Stomach smooth muscle (tissue), 2 donors: ENCODE results near the gene TRIM43.
"Not testable (repeated sequence)": the region's sequence is repeated elsewhere in the genome, so short reads cannot be mapped to it uniquely, and the experiment has no call there.

Experiments
- H3K27ac ChIP-seq: one replicate; pipeline ENCODE4 v1.7.0; 2013; ENCODE audit warnings: mild to moderate bottlenecking, low read length, inconsistent platforms
- H3K27me3 ChIP-seq, 2 donors: one replicate each; pipeline ENCODE4 v1.7.0; 2013; ENCODE audit warnings: low read length in 2 of 2; ENCODE audit not compliant: insufficient read depth in 2 of 2, control insufficient read depth in 1 of 2
- H3K36me3 ChIP-seq, 2 donors: one replicate each; pipeline ENCODE4 v1.7.0; 2013; ENCODE audit warnings: low read length in 2 of 2; ENCODE audit not compliant: control insufficient read depth in 2 of 2, insufficient read depth in 2 of 2
- H3K4me1 ChIP-seq: one replicate; pipeline ENCODE4 v1.7.0; 2013; ENCODE audit warnings: low read length; ENCODE audit not compliant: control insufficient read depth, insufficient read depth
- H3K4me3 ChIP-seq, 2 donors: one replicate each; pipeline ENCODE4 v1.7.0; 2013; ENCODE audit warnings: low read length in 2 of 2
- H3K9ac ChIP-seq, 2 donors: one replicate each; pipeline ENCODE4 v1.7.0; 2013; ENCODE audit warnings: low read length in 2 of 2, mild to moderate bottlenecking in 1 of 2
- H3K9me3 ChIP-seq, 2 donors: one replicate each; pipeline ENCODE4 v1.7.0; 2013; ENCODE audit warnings: low read length in 2 of 2; ENCODE audit not compliant: control insufficient read depth in 2 of 2
- donor health status: healthy.
- donor health status: Pancreatic carcinoma.

The TRIM43 gene

DNA sequence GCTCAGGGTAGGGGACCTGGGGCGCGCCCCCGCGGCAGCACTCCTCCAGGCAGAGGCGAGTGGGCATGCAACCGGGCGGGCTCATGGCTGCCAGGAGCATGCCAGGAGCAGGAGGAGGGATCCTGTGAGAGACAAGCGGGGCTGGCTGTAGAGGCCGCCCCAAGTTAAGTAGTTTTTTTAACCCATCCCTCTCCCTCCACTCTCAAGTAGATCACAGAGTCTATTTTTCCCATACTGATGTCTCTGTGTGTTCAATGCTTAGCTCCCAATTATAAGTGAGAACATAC is 49.4 kb downstream of the TRIM43 start:
- not testable (repeated sequence) for H3K9me3 ChIP-seq, H3K9ac ChIP-seq, H3K36me3 ChIP-seq, H3K4me3 ChIP-seq, H3K4me1 ChIP-seq, H3K27ac ChIP-seq, H3K27me3 ChIP-seq

DNA sequence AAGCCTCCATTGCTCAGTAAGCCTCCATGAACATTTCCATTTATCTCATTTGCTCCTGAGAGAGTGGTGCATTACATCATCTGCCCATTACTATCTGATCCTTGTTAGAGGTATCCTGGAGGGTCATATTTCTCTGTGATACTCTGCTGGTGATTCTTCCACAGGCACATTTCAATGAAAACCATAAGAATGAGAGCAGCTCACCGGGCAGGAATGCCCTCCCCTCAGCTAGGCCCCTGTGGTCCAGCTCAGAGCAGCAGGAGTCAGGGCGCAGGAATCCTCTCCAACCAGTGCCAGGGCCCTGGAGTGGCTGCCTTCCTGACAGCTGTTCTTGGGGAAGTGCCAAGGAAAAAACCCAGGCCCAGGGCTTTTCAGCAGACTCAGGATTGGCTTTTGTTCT is 50.0 kb downstream of the TRIM43 start:
- H3K27ac ChIP-seq, H3K9me3 ChIP-seq, H3K27me3 ChIP-seq, H3K9ac ChIP-seq, H3K36me3 ChIP-seq, H3K4me1 ChIP-seq, H3K4me3 ChIP-seq: not testable (repeated sequence)

DNA sequence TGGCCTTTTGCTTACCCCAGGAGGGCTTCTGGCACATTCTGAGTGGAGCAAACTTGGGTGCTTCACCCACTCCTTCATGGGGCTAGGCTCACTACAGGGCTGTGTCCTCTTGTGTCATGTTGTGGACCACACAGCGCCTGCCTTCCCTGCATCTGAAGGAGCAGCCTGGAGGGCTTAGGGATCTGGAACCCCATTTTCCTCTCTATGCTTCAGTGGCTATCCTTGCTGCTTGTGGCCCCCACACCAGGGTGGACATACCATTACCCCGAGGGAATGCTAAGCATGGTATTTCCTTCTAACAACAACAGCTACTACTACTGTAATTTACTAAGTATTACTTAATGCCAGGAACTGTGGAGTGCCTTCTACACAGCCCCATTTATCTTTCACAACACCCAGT is 50.6 kb downstream of the TRIM43 start:
- H3K27ac ChIP-seq = not testable (repeated sequence)

DNA sequence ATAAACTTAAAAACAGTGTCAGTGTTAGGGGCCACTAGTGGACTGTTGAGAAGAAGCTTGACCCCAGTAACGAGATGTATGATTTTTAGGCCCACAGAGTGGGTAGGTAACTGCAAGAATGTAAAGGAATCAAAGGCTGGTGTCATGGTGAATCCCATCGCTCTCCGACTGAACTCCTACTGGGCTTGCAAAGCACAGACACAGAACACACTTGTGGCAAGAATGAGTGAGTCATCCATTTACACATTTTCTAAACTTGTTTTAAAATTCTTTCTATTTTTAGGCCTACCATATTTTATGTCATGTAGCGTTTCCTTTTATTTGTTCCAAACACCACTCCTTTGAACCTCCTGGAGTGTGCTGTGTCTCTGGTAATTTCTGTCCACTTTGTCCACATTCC is 51.1 kb downstream of the TRIM43 start:
- not testable (repeated sequence) for H3K9me3 ChIP-seq, H3K27me3 ChIP-seq, H3K27ac ChIP-seq, H3K9ac ChIP-seq, H3K36me3 ChIP-seq, H3K4me1 ChIP-seq, H3K4me3 ChIP-seq

More for the DNA sequence above, 50.6 kb downstream of the TRIM43 start:
- not testable (repeated sequence) for H3K36me3 ChIP-seq, H3K4me1 ChIP-seq, H3K9me3 ChIP-seq, H3K4me3 ChIP-seq, H3K9ac ChIP-seq, H3K27me3 ChIP-seq

DNA sequence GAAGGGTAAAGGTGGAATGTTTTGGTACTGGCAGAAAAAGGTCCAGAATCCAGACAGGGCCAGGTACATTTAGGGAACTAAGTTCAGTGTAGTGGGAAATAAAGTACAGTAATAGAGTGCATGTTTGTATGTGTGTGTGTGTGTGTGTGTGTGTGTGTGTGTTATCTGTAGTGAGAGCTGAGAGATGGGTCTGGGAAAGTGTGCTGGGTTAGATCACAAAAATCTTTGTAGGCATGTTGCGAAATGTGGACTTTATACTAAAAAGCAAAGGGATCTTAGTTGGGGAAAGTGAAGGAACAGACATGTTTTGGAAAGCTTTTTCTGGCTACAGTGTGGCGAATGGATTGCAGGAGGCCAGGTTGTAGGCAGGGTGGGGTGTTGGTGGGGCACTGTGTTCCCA is 53.5 kb downstream of the TRIM43 start:
- H3K9me3 ChIP-seq, H3K4me1 ChIP-seq, H3K27ac ChIP-seq, H3K27me3 ChIP-seq, H3K4me3 ChIP-seq, H3K9ac ChIP-seq, H3K36me3 ChIP-seq: not testable (repeated sequence)

DNA sequence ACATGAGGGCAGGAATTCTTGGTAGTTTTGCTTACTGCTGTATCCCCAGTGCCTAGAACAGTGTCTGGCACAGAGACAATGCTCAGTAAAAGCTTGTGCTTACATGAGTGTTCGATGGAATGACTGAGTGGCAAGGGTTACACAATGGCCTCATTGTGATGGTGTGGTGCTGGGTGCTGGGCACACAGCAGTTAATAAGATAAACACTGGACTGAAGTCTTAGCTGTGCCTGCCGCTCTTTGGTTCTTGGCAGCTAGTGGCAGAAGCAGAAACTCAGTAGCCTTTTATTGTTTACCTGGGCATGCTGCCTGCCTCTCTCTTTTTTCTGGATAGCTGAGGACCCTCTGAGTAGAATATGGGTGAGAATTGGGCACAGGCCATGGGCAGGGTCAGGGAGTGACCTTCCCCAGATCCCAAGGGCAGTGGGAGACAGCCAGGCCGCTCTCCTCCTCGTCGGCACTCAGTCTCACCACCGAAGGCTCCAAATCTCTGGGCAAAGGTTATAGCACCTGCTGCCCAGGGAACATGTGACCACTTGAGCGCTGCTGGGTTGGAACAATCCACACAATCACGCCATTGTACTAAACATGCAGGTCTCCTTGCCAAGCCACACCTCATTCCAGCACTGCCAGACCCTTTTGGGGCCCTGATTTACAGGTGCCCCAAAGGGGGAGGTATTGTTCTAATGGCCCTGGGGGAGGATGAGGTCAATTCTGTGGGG is 54.6 kb downstream of the TRIM43 start:
- H3K36me3 ChIP-seq, H3K9ac ChIP-seq, H3K9me3 ChIP-seq, H3K27me3 ChIP-seq, H3K4me1 ChIP-seq, H3K4me3 ChIP-seq, H3K27ac ChIP-seq: not testable (repeated sequence)

DNA sequence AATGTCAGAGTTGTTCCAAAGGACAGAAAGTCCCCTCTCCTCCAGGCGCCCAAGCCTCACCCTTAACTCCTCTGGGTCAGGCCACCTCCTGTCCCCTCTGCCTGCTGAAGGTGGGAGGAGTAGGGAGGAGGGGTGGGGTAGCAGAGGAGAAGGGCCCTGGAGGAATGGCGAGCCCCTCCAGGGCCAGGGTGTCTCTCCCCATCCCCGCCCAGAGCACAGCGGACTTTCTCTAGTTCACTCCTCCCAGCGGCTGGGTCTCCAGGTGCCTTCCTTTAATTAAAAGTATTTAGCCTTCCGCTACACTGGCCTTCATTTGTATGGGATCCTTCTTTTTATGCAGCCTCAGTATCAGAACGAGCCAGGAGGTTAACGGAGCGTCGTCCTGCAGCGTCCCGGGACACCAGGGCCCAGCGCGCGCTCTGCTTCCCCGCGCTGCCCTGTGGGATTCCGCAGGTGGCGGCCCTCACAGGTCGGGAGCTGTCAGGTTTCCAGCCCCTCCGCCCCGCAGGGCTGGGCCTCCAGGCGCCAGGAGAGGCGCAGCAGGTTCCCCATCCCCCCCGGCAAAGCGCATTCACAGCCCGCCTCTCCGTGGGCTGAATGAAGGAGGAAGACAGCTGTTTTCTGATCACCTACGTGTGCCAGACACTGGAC is 57.2 kb downstream of the TRIM43 start:
- not testable (repeated sequence) for H3K4me3 ChIP-seq, H3K27ac ChIP-seq, H3K9ac ChIP-seq, H3K4me1 ChIP-seq, H3K36me3 ChIP-seq, H3K9me3 ChIP-seq, H3K27me3 ChIP-seq
